Body of pancreas (tissue), 4 donors: Measurements from ENCODE around the gene NR5A1.

ENCODE experiments used
- CTCF ChIP-seq, 7 experiments: fragments of 450-650 bp in 4 of 7; fragments of 200-600 bp in 3 of 7; sonication (generic) in 3 of 7; IDR thresholded peaks; one replicate each; pipeline ENCODE4 v1.5.1; 2016 to 2019; ENCODE audit warnings: antibody characterized with exemption in 7 of 7
- POLR2A ChIP-seq, 3 donors: fragments of 450-650 bp; IDR thresholded peaks; one replicate each; pipeline ENCODE4 v1.6.1; 2016; ENCODE audit warnings: antibody characterized with exemption in 3 of 3, mild to moderate bottlenecking in 2 of 3

GRCh38 chr9:124512806-124513204, 5.6 kb upstream of the NR5A1 start:
- TF ChIP-seq CTCF (IDR thresholded peaks at IDR 0.05) (no peak), POLR2A (IDR thresholded peaks at IDR 0.05) (no peak)
